SU-DHL-6 (cell line): ENCODE measurements around the gene CALCOCO2.

Experiments used
- H2AFZ ChIP-seq: fragments of 200-600 bp; sonication (generic); 2 replicates; pipeline ENCODE4 v1.6.1; 2014; ENCODE audit warnings: low read depth, mild to moderate bottlenecking, moderate library complexity, mixed read lengths, antibody characterized with exemption, low read length; ENCODE audit not compliant: severe bottlenecking
- H3F3A ChIP-seq: fragments of 200-600 bp; shearing (Covaris generic); 2 replicates; pipeline ENCODE4 v1.6.0; 2016; ENCODE audit warnings: antibody characterized with exemption, mild to moderate bottlenecking; ENCODE audit not compliant: insufficient read depth
- H3K27ac ChIP-seq: fragments of 200-600 bp; sonication (generic); 2 replicates; pipeline ENCODE4 v1.5.1; 2016; ENCODE audit warnings: low read depth, mild to moderate bottlenecking, low read length, moderate library complexity, mixed read lengths
- H3K27me3 ChIP-seq: fragments of 200-600 bp; sonication (generic), shearing (Covaris generic); 2 replicates; pipeline ENCODE4 v1.6.0; 2014; ENCODE audit warnings: mild to moderate bottlenecking, low read length
- H3K36me3 ChIP-seq: fragments of 200-600 bp; sonication (generic); 2 replicates; pipeline ENCODE4 v1.6.1; 2014; ENCODE audit warnings: mild to moderate bottlenecking, low read length, mixed read lengths
- H3K4me2 ChIP-seq: fragments of 300-600, 200-600 bp; shearing (Covaris generic), sonication (generic); 2 replicates; pipeline ENCODE4 v1.6.0; 2014; ENCODE audit warnings: low read length, low read depth, mild to moderate bottlenecking; ENCODE audit not compliant: poor library complexity, severe bottlenecking
- H3K4me3 ChIP-seq: fragments of 200-600 bp; sonication (generic); 2 replicates; pipeline ENCODE4 v1.5.1; 2014; ENCODE audit warnings: antibody characterized with exemption, low read length, mild to moderate bottlenecking, mixed read lengths; ENCODE audit not compliant: insufficient read depth, poor library complexity, severe bottlenecking
- H3K79me2 ChIP-seq: fragments of 200-600 bp; sonication (generic); 2 replicates; pipeline ENCODE4 v1.6.1; 2014; ENCODE audit warnings: mild to moderate bottlenecking, low read length, moderate library complexity; ENCODE audit not compliant: insufficient read depth
- H3K9ac ChIP-seq: fragments of 200-600 bp; sonication (generic); 2 replicates; pipeline ENCODE4 v1.7.0; 2014; ENCODE audit warnings: mild to moderate bottlenecking, low read length
- H3K9me2 ChIP-seq: fragments of 200-600 bp; sonication (generic); replicated peaks from 2 replicates; pipeline ENCODE4 v1.6.1; 2014; ENCODE audit warnings: low read length; ENCODE audit not compliant: insufficient read depth
- H3K9me3 ChIP-seq: fragments of 200-600 bp; sonication (generic); 2 replicates; pipeline ENCODE4 v1.6.1; 2014; ENCODE audit warnings: low read length, mixed read lengths; ENCODE audit not compliant: insufficient read depth
- H4K20me1 ChIP-seq: fragments of 200-600 bp; sonication (generic); 2 replicates; pipeline ENCODE4 v1.6.1; 2014; ENCODE audit warnings: low read depth, mild to moderate bottlenecking, antibody characterized with exemption, low read length, moderate library complexity, mixed read lengths
- EZH2phosphoT487 ChIP-seq: fragments of 200-600 bp; sonication (generic), shearing (Covaris generic); conservative IDR thresholded peaks from 2 replicates; pipeline ENCODE4 v1.6.1; 2018; ENCODE audit warnings: mild to moderate bottlenecking, antibody characterized with exemption, low read length, moderate library complexity, mixed read lengths
- TF ChIP-seq, protein P1 (sequence below): fragments of 200-600 bp; sonication (generic); IDR thresholded peaks from one replicate; pipeline ENCODE4 v1.5.1; 2017; ENCODE audit warnings: antibody characterized with exemption, mild to moderate bottlenecking, low read length, moderate library complexity; ENCODE audit not compliant: insufficient read depth, poor library complexity, severe bottlenecking

CALCOCO2 gene

DNA sequence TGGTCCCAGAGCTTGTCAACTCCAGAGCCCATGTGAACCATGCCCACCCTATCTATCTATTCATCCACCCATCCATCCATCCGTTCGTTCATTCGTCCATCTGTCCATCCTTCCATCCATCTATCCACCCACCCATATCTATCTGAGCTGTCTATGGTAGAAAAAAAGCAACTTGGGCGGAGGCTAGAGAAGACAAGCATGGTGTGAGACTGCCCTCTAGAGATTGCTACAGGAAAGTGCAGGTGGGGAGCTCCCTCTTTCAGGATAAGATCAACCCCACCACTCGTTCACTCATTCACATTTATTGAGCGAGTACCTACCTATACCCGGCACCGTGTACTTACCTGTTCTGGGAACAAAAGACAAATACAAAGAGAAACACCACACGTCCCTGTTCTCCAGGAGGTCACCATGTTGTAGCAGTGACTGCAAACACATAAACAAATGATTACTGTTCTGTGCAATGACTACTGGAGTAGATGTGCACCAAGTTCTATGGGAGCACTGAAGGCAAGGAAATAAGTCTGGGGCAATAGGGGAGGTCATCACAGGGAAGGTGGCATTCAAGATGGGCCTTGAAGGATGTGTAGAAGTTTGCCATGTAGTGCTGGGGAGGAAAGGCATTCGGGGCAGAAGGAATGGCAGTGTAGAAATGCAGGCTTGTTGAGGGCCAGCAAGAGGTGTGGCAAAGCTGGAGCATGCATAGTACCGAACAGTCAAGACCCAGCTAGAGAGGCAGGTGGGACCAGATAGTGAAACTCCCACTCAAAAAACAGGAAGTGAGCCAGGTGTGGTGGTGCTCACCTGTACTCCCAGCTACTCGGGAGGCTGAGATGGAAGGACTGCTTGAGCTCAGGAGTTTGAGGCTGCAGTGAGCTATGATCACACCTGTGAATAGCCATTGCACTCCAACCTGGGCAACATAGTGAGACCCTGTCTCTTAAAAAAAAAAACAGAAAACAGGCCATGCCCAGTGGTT, 48.4 kb downstream of the CALCOCO2 start:
- Histone ChIP-seq H3K9me3 (no peaks in the 10 kb centered on the region), H2AFZ (no peak overlapping the region), H3K36me3 (no peaks in the 10 kb centered on the region), H3K4me3 (no peak overlapping the region), H3K27me3 (no peaks in the 10 kb centered on the region), H3K9ac (no peak overlapping the region), H3K79me2 (no peaks in the 10 kb centered on the region), H3K9me2 (no peaks in the 10 kb centered on the region), H3K27ac (no peak overlapping the region), H3K4me2 (no peak overlapping the region), H3F3A (no peaks in the 10 kb centered on the region), H4K20me1 (no peaks in the 10 kb centered on the region)
- TF ChIP-seq, protein P1, sequence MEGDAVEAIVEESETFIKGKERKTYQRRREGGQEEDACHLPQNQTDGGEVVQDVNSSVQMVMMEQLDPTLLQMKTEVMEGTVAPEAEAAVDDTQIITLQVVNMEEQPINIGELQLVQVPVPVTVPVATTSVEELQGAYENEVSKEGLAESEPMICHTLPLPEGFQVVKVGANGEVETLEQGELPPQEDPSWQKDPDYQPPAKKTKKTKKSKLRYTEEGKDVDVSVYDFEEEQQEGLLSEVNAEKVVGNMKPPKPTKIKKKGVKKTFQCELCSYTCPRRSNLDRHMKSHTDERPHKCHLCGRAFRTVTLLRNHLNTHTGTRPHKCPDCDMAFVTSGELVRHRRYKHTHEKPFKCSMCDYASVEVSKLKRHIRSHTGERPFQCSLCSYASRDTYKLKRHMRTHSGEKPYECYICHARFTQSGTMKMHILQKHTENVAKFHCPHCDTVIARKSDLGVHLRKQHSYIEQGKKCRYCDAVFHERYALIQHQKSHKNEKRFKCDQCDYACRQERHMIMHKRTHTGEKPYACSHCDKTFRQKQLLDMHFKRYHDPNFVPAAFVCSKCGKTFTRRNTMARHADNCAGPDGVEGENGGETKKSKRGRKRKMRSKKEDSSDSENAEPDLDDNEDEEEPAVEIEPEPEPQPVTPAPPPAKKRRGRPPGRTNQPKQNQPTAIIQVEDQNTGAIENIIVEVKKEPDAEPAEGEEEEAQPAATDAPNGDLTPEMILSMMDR, result peak; percentile 78
- TF ChIP-seq EZH2phosphoT487, result no peak

DNA sequence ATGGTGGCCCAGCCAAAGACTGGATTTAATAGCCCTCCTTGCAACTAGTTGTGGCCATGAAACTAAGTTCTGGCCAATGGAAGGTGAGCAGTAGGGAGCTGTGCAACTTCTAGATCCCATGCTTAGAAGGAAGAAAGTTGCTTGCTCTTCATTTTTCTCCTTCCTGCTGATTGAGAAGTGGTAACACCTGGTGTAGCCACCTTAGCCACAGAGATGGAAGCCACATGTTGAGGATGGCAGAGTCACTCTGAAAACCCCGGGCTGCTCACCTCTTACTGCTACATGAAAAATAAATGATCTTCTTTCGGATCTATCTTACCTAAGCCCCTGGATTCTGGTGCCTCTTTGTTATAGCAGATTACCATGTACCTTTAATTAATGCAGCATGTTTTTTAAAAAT, 51.4 kb downstream of the CALCOCO2 start:
- H3F3A ChIP-seq, result no peaks in the 10 kb centered on the region
- no peaks in the 10 kb centered on the region for H4K20me1 ChIP-seq
- H3K4me2 ChIP-seq, result no peak overlapping the region
- H3K9me2 ChIP-seq, result no peaks in the 10 kb centered on the region
- no peak overlapping the region for H2AFZ ChIP-seq
- H3K27me3 ChIP-seq, result no peaks in the 10 kb centered on the region
- no peaks in the 10 kb centered on the region for H3K36me3 ChIP-seq
- TF ChIP-seq EZH2phosphoT487, result no peak
- TF ChIP-seq, protein P1, result no peak
- no peaks in the 10 kb centered on the region for H3K79me2 ChIP-seq
- H3K9ac ChIP-seq, result no peak overlapping the region
- no peak overlapping the region for H3K27ac ChIP-seq
- H3K9me3 ChIP-seq, result no peaks in the 10 kb centered on the region
- no peak overlapping the region for H3K4me3 ChIP-seq

- TF ChIP-seq EZH2phosphoT487, result no peak
- TF ChIP-seq, protein P1, result no peak
Observed at GRCh38 chr17:48883171-48883570, 52.3 kb downstream of the CALCOCO2 start.

More at GRCh38 chr17:48883171-48883570, 52.3 kb downstream of the CALCOCO2 start:
- no peaks in the 10 kb centered on the region for H3K79me2 ChIP-seq
- no peak overlapping the region for H3K27ac ChIP-seq
- no peak overlapping the region for H2AFZ ChIP-seq
- no peaks in the 10 kb centered on the region for H3K36me3 ChIP-seq
- no peaks in the 10 kb centered on the region for H3K27me3 ChIP-seq
- no peaks in the 10 kb centered on the region for H3F3A ChIP-seq
- no peaks in the 10 kb centered on the region for H3K9me2 ChIP-seq
- H3K4me2 ChIP-seq, result no peak overlapping the region
- H4K20me1 ChIP-seq, result no peaks in the 10 kb centered on the region
- H3K9ac ChIP-seq, result no peak overlapping the region
- no peak overlapping the region for H3K4me3 ChIP-seq
- H3K9me3 ChIP-seq, result no peaks in the 10 kb centered on the region
